COR-L47 (cell line): Measurements from ENCODE around the gene ASPG.

Experiments
- DNase-seq: peaks from one replicate; lab custom pipeline; 2025; lab: John Stamatoyannopoulos, UW

The ASPG gene

GRCh38 chr14:104136472-104137296, 51.2 kb downstream of the ASPG start:
- DNase-seq: peak; percentile 24

DNA sequence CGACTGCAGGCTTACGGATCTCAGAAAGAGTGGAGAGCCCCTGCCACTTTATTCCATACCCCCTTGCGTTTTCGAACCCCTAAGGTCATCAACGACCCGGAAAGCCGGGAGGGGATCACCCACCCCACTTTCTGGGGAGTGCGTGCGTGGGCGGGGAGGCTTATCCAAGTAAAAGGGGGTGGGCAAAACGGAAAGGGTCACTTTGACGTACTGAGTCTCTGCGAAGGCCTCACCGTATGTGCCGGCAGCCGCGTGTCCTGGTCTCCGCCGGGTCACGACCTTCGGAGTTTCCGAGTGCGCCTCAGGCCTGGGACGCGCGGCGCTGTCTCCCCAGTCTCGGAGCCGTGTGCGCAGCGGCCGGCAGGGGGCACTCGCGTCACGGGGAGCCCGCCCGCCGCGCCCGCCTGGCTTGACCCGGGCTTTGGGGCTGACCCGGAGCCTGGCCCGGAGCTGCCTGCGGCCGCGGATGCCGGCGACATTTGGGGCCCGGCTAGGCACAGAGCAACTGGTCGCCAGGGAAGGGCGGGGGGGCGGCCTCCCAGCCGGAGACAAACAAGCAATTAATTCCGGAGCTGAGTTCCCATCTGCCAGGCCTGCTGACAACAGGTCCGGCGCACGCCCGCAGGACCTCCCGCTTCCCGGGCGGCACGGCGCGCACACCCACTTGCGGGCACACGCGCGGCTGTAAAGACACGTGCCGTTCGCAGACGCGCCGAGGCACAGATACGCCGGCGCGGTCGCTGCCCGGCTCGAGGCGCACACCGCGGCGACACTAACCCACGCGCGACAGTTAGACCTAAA, 52.0 kb downstream of the ASPG start:
- DNase-seq: peak; percentile 51

GRCh38 chr14:104138098-104138717, 52.7 kb downstream of the ASPG start, which contains the start of gene KIF26A:
Gene KIF26A, plus strand, starts transcription at chr14:104138587. Its CDS starts 136 bp downstream, at chr14:104138723.
- peak; percentile 61 for DNase-seq

- no peak for DNase-seq
Observed at GRCh38 chr14:104138718-104139459, 53.4 kb downstream of the ASPG start.

DNA sequence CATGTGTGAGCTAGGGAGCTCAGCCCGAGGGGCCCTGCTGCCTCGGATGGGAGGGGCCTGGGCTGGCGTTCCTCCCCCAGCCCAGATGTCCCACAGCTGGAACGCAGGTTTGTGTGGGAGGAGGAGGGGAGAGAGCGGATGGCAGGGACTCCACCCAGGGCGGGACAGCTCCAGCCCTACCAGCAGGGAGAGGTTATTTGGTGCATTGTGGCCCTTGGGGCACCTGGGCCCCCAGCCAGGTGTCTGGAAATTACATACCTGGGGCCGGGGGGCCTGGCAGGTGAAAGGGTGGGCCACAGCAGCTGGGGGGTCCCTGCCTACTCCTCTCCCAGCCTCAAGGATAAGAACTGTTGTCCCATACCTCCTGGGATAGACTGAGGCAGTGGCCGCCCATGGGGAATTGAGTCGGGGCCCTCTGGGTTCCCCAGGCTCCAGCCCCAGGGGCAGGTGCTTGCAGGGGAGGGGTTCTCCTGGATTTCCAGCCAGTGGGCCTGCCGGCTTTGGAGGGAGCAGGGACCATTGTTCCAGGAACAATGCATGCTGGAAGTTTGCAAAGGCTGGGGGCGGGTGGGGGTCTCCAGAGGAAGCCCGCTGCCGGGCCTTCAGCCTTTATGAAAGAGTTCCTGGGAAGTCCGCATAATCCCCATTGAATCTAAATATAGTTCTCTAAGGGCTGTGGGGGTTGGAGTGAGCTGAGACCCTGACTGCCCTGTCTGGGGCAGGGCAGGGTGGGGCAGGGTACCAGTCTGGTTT, 54.1 kb downstream of the ASPG start:
- no peak for DNase-seq

- no peak for DNase-seq
Observed at GRCh38 chr14:104140213-104140462, 54.6 kb downstream of the ASPG start.

- no peak for DNase-seq
Observed at GRCh38 chr14:104140463-104141331, 55.2 kb downstream of the ASPG start.

GRCh38 chr14:104141621-104142091, 56.2 kb downstream of the ASPG start:
- no peak for DNase-seq

DNA sequence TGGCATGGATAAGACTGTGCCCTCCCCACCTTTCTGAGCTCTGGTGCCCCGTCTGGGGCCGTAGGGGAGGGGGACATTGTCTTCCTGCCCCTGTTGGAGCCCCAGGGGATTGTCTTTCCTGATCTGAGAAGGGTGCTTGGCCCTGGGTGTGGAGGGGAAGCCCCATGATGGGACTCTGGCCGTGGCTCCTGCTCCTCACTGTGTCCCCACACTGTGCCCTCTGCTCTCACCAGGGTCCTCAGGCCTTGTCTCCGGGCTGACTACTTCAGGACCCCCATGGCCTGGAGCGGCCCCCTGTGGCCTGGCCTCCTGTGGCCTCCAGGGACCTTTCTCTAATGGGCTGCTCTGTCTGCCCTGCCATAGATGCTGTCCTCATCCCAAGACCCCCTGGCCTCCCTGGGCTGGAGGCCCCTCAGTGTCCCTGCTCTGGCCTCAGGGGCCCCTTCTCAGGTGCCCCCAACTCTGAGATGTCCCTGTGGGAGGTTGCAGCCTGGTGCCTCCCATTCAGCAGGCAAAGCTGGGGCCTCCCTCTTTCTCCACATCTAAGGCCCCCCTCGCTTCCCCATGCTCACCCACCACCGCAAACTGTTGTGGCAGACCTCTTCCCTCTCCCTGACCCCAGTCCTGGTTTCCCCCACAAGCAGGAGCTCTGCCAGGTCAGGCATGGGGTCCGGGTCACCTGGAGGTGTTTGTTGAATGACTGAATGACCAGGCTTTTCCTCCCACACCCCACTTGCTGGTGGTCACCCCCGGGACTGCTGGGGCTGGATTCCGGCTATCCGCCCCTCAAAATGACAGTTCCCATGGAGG, 56.8 kb downstream of the ASPG start:
- DNase-seq: no peak

DNA sequence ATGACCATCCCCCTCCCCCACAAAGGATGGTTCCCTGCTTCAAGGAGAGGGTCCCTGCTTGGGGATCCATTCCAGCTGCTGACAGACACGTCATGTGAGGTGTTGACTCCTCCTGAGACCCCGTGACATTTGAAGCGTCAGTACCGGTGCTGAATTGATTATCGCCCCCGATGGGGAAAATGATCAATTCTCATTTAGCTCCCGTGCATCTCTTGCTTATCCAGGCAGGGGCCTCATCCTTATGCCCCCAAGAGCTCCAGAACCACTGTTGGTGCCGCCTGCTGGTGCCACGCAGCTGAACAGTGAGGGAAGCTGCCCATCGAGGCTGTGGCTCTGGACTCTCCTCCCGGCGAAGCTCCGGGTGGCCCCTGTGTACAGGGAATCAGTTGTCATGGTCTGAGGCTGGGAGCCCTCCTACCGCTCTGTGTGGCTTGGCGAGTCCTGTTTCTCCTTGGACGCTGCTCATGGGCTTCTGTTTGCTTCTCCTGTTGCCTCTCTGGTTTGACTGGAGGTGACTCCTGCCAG, 57.5 kb downstream of the ASPG start:
- DNase-seq: no peak

GRCh38 chr14:104143521-104144452, 58.3 kb downstream of the ASPG start:
- DNase-seq: no peak

DNA sequence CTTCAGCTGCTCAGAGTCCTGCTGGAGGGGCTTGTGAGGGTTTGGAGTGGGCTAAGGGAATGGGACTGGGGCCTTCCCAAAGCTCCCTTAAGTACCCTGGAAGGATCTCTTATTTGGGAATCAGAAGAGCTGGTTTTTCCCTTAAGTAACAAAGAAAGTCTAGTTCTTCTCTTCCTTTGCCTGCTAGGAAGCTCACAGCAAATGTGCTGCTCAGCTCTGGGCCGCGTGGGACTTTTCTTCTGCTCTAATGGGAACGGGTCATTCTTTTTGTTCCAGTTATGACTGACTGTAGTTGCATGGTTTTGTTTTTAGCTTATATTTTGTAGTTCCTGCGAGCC, 58.9 kb downstream of the ASPG start:
- no peak for DNase-seq

GRCh38 chr14:104144911-104145825, 59.7 kb downstream of the ASPG start:
- DNase-seq: no peak

DNA sequence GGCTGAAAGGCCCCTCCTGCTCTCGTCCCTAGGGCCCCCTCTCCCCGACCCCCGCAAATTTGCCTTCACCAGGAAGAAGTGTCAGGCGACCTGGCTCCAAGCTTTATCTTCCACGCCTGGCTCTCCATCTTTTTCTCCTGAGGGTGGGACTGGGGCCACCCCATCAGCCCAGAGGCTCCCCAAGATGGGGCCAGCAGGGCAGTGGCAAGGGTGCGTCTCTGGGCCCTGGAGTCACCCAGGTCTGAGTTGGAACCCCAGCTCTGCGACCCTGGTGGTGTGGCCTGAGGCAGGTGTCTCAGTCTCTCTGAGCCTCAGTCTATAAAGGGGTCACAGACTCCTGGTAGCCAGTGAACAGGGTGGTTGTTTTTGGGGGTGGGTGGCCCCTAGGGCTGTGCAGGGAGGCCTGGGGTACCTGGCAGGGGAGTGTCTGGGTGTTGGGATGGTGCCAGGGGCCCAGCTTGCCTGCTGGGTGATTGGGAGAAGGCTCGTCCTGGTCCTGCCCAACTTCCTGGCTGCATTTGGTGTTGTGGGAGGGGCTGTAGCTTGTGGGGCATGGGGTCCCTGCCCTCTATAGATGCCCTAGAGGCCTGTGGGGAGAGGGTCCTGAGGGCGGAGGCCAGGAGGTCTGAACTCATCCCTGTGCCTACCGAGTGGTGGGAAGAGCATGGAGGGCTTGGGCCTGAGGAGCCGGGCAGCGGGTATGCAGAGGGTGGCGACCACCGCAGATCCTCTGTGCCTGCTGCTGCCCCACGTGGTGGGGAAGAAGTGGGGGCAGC, 60.5 kb downstream of the ASPG start:
- DNase-seq: no peak

DNA sequence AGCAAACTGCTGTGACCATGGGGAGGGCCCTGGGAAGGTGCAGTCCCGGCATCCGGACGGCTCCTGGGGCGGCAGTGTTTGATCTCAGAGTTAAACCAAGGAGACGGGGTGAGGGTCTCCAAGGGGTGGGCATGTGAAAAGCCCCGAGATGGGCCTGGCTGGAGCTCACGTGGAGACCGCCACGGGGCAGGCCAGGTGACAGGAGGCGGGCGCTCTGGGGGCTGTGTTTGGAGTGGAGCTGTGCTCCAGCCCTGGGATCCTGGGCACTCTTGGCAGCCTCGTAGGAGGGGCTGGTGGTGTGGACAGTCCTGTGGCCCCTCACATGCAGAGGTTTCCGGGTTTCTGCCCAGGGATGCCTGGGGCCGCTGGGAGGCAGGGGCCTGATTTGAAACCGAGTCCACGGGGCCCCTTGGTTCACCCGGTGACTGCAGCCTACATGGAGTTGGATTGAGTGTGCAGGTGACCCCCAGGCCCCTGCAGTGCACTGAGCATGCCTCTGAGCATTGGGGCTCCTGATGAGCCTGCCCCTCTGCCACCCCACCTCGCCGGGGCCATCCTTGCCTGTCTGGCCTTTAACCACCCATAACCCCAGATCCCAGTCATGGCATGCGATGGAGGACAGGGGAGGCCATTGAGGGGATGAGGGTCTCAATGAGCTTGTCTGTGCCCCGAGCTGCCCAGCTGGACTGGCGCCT, 61.3 kb downstream of the ASPG start:
- DNase-seq: no peak
